ENCODE measurements around the gene SSC5D. TPM values are rescaled to one million over a fixed set of nuclear protein-coding genes. Genes with fewer than 3 reads are reported as not detected.
A peak's percentile ranks its signal among the peaks of the same experiment; 100 is the strongest.

SSC5D gene
- total RNA-seq, 1 donor: 77.4 TPM

- Histone ChIP-seq H3K4me3 (ENCODE audit: insufficient read depth, low read length) (no peak overlapping the region), H3K4me1 (ENCODE audit: insufficient read depth, low read length) (no peaks in the 10 kb centered on the region), H3K9me3 (ENCODE audit: low read depth, low read length) (no peaks in the 10 kb centered on the region), H3K4me2 (ENCODE audit: insufficient read depth, low read length) (no peak overlapping the region), H3K27ac (ENCODE audit: low read depth, low read length) (no peak overlapping the region), H3K79me2 (ENCODE audit: insufficient read depth, low read length) (no peaks in the 10 kb centered on the region), H2AFZ (ENCODE audit: low read length) (no peak overlapping the region), H3K27me3 (ENCODE audit: insufficient read depth, low read length) (no peaks in the 10 kb centered on the region), H3K36me3 (ENCODE audit: insufficient read depth, low read length) (no peaks in the 10 kb centered on the region), H4K20me1 (ENCODE audit: insufficient read depth, low read length) (no peaks in the 10 kb centered on the region)
- DNase-seq (ENCODE audit: insufficient read length, low spot score, missing footprints): peak; percentile 77
- TF ChIP-seq, protein P1, sequence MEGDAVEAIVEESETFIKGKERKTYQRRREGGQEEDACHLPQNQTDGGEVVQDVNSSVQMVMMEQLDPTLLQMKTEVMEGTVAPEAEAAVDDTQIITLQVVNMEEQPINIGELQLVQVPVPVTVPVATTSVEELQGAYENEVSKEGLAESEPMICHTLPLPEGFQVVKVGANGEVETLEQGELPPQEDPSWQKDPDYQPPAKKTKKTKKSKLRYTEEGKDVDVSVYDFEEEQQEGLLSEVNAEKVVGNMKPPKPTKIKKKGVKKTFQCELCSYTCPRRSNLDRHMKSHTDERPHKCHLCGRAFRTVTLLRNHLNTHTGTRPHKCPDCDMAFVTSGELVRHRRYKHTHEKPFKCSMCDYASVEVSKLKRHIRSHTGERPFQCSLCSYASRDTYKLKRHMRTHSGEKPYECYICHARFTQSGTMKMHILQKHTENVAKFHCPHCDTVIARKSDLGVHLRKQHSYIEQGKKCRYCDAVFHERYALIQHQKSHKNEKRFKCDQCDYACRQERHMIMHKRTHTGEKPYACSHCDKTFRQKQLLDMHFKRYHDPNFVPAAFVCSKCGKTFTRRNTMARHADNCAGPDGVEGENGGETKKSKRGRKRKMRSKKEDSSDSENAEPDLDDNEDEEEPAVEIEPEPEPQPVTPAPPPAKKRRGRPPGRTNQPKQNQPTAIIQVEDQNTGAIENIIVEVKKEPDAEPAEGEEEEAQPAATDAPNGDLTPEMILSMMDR (IDR thresholded peaks at IDR 0.05; ENCODE audit: extremely low read depth, low read depth, low read length): no peak
Observed at GRCh38 chr19:55538132-55538531, 49.9 kb downstream of the SSC5D start.

GRCh38 chr19:55539090-55539984 is 51.1 kb downstream of the SSC5D start:
- peak; percentile 55 for DNase-seq (ENCODE audit: insufficient read length, low spot score, missing footprints)
- H3K79me2 ChIP-seq (ENCODE audit: insufficient read depth, low read length): no peaks in the 10 kb centered on the region
- no peak overlapping the region for H3K4me2 ChIP-seq (ENCODE audit: insufficient read depth, low read length)
- no peaks in the 10 kb centered on the region for H3K27me3 ChIP-seq (ENCODE audit: insufficient read depth, low read length)
- H4K20me1 ChIP-seq (ENCODE audit: insufficient read depth, low read length): no peaks in the 10 kb centered on the region
- no peaks in the 10 kb centered on the region for H3K36me3 ChIP-seq (ENCODE audit: insufficient read depth, low read length)
- H3K9me3 ChIP-seq (ENCODE audit: low read depth, low read length): no peaks in the 10 kb centered on the region
- H3K4me1 ChIP-seq (ENCODE audit: insufficient read depth, low read length): no peaks in the 10 kb centered on the region
- H3K4me3 ChIP-seq (ENCODE audit: insufficient read depth, low read length): no peak overlapping the region
- TF ChIP-seq, protein P1 (IDR thresholded peaks at IDR 0.05; ENCODE audit: extremely low read depth, low read depth, low read length): no peak
- H2AFZ ChIP-seq (ENCODE audit: low read length): no peak overlapping the region
- no peak overlapping the region for H3K27ac ChIP-seq (ENCODE audit: low read depth, low read length)

- no peak overlapping the region for H2AFZ ChIP-seq (ENCODE audit: low read length)
- no peaks in the 10 kb centered on the region for H3K9me3 ChIP-seq (ENCODE audit: low read depth, low read length)
- no peaks in the 10 kb centered on the region for H4K20me1 ChIP-seq (ENCODE audit: insufficient read depth, low read length)
- H3K36me3 ChIP-seq (ENCODE audit: insufficient read depth, low read length): no peaks in the 10 kb centered on the region
- no peak overlapping the region for H3K27ac ChIP-seq (ENCODE audit: low read depth, low read length)
- H3K79me2 ChIP-seq (ENCODE audit: insufficient read depth, low read length): no peaks in the 10 kb centered on the region
- no peaks in the 10 kb centered on the region for H3K27me3 ChIP-seq (ENCODE audit: insufficient read depth, low read length)
- TF ChIP-seq, protein P1 (IDR thresholded peaks at IDR 0.05; ENCODE audit: extremely low read depth, low read depth, low read length): no peak
- no peak overlapping the region for H3K4me3 ChIP-seq (ENCODE audit: insufficient read depth, low read length)
- no peak overlapping the region for H3K4me2 ChIP-seq (ENCODE audit: insufficient read depth, low read length)
- no peaks in the 10 kb centered on the region for H3K4me1 ChIP-seq (ENCODE audit: insufficient read depth, low read length)
- peak; percentile 51 for DNase-seq (ENCODE audit: insufficient read length, low spot score, missing footprints)
Observed at GRCh38 chr19:55540619-55541018, 52.4 kb downstream of the SSC5D start.

GRCh38 chr19:55541091-55541490 is 52.9 kb downstream of the SSC5D start:
- TF ChIP-seq, protein P1 (IDR thresholded peaks at IDR 0.05; ENCODE audit: extremely low read depth, low read depth, low read length): no peak
- Histone ChIP-seq H3K9me3 (ENCODE audit: low read depth, low read length) (no peaks in the 10 kb centered on the region), H4K20me1 (ENCODE audit: insufficient read depth, low read length) (no peaks in the 10 kb centered on the region), H3K4me2 (ENCODE audit: insufficient read depth, low read length) (no peak overlapping the region), H3K4me1 (ENCODE audit: insufficient read depth, low read length) (no peaks in the 10 kb centered on the region), H2AFZ (ENCODE audit: low read length) (no peak overlapping the region), H3K79me2 (ENCODE audit: insufficient read depth, low read length) (no peaks in the 10 kb centered on the region), H3K27ac (ENCODE audit: low read depth, low read length) (no peak overlapping the region), H3K27me3 (ENCODE audit: insufficient read depth, low read length) (no peaks in the 10 kb centered on the region), H3K4me3 (ENCODE audit: insufficient read depth, low read length) (no peak overlapping the region), H3K36me3 (ENCODE audit: insufficient read depth, low read length) (no peaks in the 10 kb centered on the region)
- no peak for DNase-seq (ENCODE audit: insufficient read length, low spot score, missing footprints)

Measured in osteoblast (primary cell).